ENCODE measurements around the gene ACSS3.

GRCh38 chr12:81205416-81205815 is 127.5 kb downstream of the ACSS3 start:
- TF ChIP-seq CTCF (conservative IDR thresholded peaks at IDR 0.05 in 1 of 2, IDR thresholded peaks at IDR 0.05 in 1 of 2; ENCODE audit: extremely low read depth in 1 of 2, insufficient read depth in 1 of 2, low read depth in 1 of 2, low read length in 2 of 2) (no peak), EZH2 (IDR thresholded peaks at IDR 0.05; ENCODE audit: borderline replicate concordance, low read length) (no peak)
